ENCODE results near the gene LINGO3. TPM values are rescaled to one million over a fixed set of nuclear protein-coding genes. Genes with fewer than 3 reads are reported as not detected.

The LINGO3 gene
- total RNA-seq, 4 donors from 2014 or later = 0.45 TPM; not detected in 3

DNA sequence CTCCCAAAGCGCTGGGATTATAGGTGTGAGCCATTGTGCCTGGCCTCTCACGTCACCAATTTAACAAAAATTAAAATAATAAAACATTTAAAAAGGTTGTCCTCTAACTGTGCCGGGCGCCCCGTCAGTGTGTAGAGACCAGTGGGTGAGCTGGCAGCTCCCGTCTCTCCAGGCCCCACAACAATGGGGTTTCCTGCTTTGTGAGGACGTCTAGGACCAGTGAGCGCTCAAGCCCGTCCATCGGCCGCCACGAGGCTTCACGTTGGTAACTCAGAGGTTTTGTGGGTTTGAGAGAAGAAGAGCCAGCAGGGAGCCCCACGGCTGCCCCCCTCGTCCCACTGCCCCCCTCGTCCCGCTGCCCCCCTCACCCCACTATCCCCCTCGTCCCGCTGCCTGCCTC lies 15.8 kb upstream of the LINGO3 start:
- Histone ChIP-seq H3K27ac (no peak overlapping the region), H3K27me3 (no peaks in the 10 kb centered on the region), H3K4me3 (replicated peaks in 1 of 3) (no peak overlapping the region), H3K36me3 (peaks cover 4 to 8% of the 10 kb centered on the region in 2 donors), H3K4me1 (peaks cover 10 to 13% of the 10 kb centered on the region in 2 donors), H3K9me3 (no peaks in the 10 kb centered on the region)
- no peak for TF ChIP-seq POLR2A (IDR thresholded peaks at IDR 0.05)
- TF ChIP-seq, protein P1, sequence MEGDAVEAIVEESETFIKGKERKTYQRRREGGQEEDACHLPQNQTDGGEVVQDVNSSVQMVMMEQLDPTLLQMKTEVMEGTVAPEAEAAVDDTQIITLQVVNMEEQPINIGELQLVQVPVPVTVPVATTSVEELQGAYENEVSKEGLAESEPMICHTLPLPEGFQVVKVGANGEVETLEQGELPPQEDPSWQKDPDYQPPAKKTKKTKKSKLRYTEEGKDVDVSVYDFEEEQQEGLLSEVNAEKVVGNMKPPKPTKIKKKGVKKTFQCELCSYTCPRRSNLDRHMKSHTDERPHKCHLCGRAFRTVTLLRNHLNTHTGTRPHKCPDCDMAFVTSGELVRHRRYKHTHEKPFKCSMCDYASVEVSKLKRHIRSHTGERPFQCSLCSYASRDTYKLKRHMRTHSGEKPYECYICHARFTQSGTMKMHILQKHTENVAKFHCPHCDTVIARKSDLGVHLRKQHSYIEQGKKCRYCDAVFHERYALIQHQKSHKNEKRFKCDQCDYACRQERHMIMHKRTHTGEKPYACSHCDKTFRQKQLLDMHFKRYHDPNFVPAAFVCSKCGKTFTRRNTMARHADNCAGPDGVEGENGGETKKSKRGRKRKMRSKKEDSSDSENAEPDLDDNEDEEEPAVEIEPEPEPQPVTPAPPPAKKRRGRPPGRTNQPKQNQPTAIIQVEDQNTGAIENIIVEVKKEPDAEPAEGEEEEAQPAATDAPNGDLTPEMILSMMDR (IDR thresholded peaks at IDR 0.05) = no peak
- DNase-seq = no peak
- intact Hi-C loops (cut with DNase I) = no loop called here
- 88 to 93% methylated on average over 18 to 19 of the region's 19 CpGs for WGBS, 2 donors

DNA sequence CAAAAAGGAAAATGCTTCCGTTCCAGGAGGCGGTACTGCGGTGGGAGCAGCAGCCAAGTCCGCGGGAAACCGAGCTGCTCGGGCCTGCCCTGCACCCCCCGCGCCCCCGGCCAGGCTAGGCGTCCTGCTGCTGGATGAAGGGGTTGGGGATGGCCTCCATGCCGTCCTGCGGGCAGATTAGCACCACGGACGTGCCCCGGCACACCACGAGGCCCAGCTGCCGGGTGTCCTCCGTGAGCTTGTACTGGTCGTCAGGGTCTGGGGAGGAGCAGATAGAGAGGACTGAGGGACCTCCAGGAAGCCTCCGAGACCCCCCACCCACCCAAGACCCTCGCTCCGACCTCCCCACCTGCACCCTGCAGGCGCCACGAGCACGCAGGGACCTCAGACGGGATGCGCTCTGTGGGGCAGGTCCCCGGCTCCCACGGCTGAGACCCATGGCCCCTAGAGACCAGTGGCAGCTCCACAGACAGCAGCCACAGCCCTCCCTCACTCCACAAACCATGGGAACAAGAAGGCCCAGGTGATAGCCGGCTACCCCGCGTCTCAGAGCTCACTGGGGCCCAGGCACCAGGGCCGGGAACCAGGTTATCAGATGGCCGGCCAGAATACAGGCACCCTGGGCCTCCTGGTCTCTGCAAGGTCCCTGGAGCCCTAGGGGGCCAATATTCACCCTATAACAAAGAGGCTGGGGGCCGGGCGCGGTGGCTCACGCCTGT lies 13.8 kb upstream of the LINGO3 start:
- Histone ChIP-seq H3K36me3 (peaks cover 4 to 8% of the 10 kb centered on the region in 2 donors), H3K27me3 (no peaks in the 10 kb centered on the region), H3K4me1 (peaks cover 0 to 1% of the 10 kb centered on the region in 2 donors), H3K27ac (no peak overlapping the region), H3K4me3 (replicated peaks in 1 of 3) (no peak overlapping the region), H3K9me3 (no peaks in the 10 kb centered on the region)
- intact Hi-C loops (cut with DNase I) = no loop called here
- 92% methylated on average over 22 to 26 of the region's 39 CpGs for WGBS, 2 donors
- TF ChIP-seq, protein P1 (IDR thresholded peaks at IDR 0.05) = no peak
- no peak for TF ChIP-seq POLR2A (IDR thresholded peaks at IDR 0.05)
- no peak for DNase-seq

DNA sequence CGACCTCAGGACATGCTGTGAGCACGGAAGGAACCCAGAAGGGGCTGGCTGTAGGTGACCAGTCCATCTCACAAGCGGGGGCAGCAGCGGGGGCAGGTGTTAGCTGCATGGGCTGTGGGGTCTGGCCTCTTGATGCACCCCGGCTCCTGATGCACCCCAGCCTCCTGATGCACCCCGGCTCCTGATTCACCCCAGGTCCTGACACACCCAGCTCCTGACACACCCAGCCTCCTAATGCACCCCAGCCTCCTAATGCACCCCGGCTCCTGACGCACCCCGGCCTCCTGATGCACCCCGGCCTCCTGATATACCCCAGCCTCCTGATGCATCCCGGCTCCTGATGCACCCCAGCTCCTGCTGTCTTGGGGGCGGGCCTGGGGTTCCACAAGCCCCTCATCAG lies 13.0 kb upstream of the LINGO3 start:
- no peak for DNase-seq
- intact Hi-C loops (cut with DNase I) = no loop called here
- Histone ChIP-seq H3K27ac (no peak overlapping the region), H3K27me3 (no peaks in the 10 kb centered on the region), H3K36me3 (peaks cover 4 to 8% of the 10 kb centered on the region in 2 donors), H3K4me1 (no peaks in the 10 kb centered on the region), H3K9me3 (no peaks in the 10 kb centered on the region), H3K4me3 (replicated peaks in 1 of 3) (no peak overlapping the region)
- TF ChIP-seq, protein P1 (IDR thresholded peaks at IDR 0.05) = no peak
- TF ChIP-seq POLR2A (IDR thresholded peaks at IDR 0.05) = no peak
- WGBS, 2 donors = 85 to 93% methylated on average over 10 to 12 of the region's 12 CpGs

DNA sequence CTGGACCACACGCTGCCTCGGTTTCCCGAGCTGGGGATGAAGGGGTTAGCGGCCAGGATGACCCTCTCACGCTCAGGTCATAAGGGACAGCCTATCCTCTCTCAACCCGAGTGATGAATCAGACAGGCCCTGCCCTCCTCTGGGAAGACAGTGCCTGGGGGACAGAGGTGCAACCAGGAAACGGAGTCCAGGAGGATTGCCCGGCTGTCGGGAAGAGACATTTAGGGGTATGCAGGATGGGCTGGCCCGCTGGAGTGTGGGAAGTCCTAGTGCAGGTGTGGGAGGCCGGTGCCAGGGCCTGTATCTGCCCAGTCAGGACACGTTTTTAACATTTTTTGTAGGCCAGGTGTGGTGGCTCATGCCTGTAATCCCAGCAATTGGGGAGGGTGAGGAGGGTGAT lies 12.1 kb upstream of the LINGO3 start:
- Histone ChIP-seq H3K27me3 (no peaks in the 10 kb centered on the region), H3K27ac (no peak overlapping the region), H3K36me3 (peaks cover 4 to 8% of the 10 kb centered on the region in 2 donors), H3K4me3 (replicated peaks in 1 of 3) (no peak overlapping the region), H3K9me3 (no peaks in the 10 kb centered on the region), H3K4me1 (no peaks in the 10 kb centered on the region)
- no peak for TF ChIP-seq POLR2A (IDR thresholded peaks at IDR 0.05)
- TF ChIP-seq, protein P1 (IDR thresholded peaks at IDR 0.05) = no peak
- intact Hi-C loops (cut with DNase I) = no loop called here
- DNase-seq = no peak
- WGBS, 2 donors = 75 to 81% methylated on average over 9 to 12 of the region's 12 CpGs

DNA sequence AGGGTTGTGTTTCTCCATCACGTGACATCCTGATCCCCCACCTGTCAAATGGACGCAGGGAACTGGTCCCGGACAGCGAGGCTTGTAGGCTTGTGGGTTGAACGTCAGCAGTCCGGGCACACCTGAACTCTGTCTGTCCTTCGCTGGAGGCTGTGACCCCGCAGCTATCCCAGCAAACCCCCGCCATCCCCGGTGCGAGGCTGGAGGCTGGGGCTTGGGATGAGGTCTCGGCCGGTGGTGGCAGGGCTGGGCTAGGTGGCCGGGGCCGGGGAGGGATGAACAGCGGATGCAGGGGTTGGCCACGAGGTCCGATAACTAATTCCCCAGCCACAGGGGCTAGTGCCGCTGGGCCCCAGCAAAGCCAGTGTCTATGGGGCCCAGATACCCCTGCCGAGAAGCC lies 11.6 kb upstream of the LINGO3 start:
- intact Hi-C loops (cut with DNase I) = no loop called here
- H3K4me3 ChIP-seq (replicated peaks in 1 of 3) = no peak overlapping the region
- no peaks in the 10 kb centered on the region for H3K9me3 ChIP-seq
- no peaks in the 10 kb centered on the region for H3K4me1 ChIP-seq
- 79 to 90% methylated on average over 17 to 20 of the region's 20 CpGs for WGBS, 2 donors
- H3K27me3 ChIP-seq = no peaks in the 10 kb centered on the region
- no peak overlapping the region for H3K27ac ChIP-seq
- H3K36me3 ChIP-seq = peaks cover 4 to 8% of the 10 kb centered on the region in 2 donors
- no peak for DNase-seq
- TF ChIP-seq, protein P1 (IDR thresholded peaks at IDR 0.05) = no peak
- TF ChIP-seq POLR2A (IDR thresholded peaks at IDR 0.05) = no peak
